ENCODE data around the gene MYLK.
"Not testable (repeated sequence)": the region's sequence is repeated elsewhere in the genome, so short reads cannot be mapped to it uniquely, and the experiment has no call there.

The MYLK gene

GRCh38 chr3:123719061-123719756 is 164.9 kb downstream of the MYLK start:
- peak; percentile 88 for DNase-seq

- no peak for DNase-seq
Measured at GRCh38 chr3:123718108-123718507, 166.0 kb downstream of the MYLK start.

GRCh38 chr3:123717451-123717850 is 166.7 kb downstream of the MYLK start:
- DNase-seq, result not testable (repeated sequence)

DNA sequence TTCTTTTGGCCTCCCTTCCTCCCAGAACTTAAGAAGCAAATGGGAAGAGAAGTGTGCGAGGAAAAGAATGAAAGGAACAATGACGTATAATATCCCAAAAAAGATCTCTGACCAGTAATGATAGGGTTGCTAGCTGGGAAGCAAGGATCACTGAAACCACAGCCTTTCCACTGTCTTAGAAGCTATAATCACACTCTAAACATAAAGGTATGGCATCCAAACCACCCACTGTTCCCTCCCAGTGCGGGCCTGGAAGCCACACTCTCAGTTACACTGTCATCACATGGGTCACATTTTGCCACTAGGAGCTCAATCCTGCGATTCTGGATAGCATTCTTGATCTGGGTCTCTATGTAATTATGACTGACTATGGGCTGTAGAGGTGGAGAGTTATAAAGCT is 167.7 kb downstream of the MYLK start:
- no peak for DNase-seq

DNA sequence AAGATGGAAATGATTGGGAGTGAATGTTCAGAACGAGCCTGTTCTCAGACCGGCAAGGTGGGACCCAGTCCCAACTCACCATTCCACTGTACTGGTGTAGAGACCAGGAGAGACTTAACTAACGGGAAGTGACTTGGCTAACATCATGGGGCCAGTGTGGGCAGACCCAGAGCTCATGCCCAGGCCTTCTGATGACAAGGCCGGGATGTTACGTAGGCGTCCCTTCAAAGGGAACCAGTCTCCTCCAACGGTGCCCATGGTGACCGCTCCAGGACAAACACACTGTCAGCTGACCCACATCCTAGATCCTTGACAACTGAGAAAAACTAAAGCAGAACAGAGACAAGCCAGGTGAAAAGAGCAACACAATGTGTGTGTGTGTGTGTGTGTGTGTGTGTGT is 170.9 kb downstream of the MYLK start:
- DNase-seq, result no peak

DNA sequence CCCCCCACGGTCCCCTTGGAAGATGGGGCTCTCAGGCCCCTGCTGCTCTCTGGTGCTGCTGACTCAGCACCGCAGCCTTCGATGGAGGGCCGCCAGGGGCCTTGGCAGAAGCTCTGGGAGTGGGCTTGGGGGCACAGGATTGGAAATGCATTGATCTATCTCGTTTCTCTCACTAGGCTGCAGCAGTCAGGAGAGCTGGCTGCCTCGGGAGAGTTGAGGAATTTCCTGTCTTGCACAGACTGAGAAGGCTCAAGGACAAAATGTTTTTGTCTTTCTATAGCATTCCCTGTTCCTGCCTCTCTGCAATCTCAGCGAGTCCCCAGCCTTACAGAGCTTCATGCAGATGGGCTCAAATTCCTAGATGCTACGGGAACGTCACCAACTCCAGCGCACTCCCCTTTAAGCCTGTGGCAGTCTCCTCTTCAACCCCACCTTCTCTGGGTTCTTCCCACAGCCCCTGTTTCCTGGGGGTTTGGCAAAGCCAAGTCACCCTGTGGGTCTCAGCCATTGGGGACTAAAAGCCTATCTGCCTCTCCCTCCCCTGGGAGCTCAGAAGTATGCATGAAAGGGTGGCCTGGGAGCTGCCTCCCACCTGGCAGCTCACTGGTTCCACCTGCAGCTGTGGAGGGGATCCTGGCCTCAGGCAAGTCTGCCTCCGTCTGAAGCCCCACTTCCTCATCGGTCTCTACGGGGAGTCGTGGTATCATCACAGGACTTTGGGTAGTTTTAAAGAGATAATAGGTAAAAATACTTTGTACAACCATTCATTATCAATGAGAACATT is 171.9 kb downstream of the MYLK start:
- no peak for DNase-seq

DNA sequence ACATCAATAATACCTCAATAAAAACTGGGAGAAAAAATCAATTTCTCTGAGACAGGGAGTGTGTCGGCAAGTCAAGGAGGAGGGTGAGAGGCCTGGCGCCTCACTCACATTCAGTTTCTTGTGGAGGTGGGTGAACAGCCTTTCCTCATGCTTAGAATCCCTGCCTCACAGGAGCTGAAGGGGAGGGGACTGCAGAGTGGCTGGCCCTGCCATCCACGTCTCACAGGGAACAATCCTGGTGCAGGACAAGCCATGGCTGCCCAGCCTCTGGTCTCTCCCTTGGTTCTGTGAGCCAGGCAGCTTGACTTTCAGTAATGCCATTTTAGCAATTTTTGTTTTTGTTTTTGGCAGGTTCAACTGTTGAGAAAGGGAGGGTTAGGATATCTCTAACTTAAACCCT is 172.8 kb downstream of the MYLK start:
- DNase-seq, result no peak

GRCh38 chr3:123708531-123708930 is 175.6 kb downstream of the MYLK start:
- DNase-seq, result no peak

DNA sequence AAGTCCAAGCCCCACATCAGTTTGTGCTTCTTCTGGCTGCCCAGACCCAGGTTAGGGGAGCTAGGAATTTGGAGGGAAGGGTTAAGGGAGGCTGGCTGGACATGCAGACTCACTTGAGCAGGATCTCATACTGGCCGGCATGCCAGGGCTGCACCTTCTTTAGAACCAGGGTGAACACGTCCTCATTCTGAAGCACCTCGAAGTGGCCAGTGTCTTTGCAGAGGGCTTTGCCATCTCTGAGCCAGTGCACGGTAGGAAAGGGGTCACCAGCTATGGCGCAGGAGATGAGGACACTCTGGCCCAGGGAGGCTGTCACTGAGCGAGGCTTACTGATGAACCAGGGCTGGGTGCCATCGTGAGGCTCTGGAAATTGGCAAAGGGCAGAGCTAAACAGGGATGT is 176.5 kb downstream of the MYLK start:
- DNase-seq, result not testable (repeated sequence)

- no peak for DNase-seq
Measured at GRCh38 chr3:123706871-123707270, 177.3 kb downstream of the MYLK start.

GRCh38 chr3:123705488-123706285 is 178.4 kb downstream of the MYLK start:
- no peak for DNase-seq

DNA sequence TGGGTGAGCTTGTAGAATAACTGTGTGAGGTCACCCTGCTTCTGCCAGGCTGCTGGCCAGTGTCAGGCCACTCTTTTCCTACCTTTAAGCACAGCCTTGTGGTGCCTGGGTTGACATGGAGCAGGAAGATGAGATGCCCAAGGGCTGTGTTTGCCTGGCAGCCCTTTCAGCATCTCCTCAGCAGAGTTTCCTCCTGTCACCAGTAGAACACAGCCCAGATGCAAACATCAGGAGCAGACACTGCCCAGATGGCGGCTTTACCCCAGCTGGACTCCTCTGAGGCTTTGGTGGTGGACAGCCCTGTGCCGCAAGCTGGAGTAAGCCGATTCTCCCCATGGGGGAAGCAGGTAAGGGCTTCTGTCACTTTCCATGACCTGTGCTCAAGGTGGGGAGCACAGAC is 180.5 kb downstream of the MYLK start:
- DNase-seq, result not testable (repeated sequence)

GRCh38 chr3:123702720-123703119 is 181.4 kb downstream of the MYLK start:
- no peak for DNase-seq

- peak; percentile 91 for DNase-seq
Measured at GRCh38 chr3:123702057-123702456, 182.1 kb downstream of the MYLK start.

DNA sequence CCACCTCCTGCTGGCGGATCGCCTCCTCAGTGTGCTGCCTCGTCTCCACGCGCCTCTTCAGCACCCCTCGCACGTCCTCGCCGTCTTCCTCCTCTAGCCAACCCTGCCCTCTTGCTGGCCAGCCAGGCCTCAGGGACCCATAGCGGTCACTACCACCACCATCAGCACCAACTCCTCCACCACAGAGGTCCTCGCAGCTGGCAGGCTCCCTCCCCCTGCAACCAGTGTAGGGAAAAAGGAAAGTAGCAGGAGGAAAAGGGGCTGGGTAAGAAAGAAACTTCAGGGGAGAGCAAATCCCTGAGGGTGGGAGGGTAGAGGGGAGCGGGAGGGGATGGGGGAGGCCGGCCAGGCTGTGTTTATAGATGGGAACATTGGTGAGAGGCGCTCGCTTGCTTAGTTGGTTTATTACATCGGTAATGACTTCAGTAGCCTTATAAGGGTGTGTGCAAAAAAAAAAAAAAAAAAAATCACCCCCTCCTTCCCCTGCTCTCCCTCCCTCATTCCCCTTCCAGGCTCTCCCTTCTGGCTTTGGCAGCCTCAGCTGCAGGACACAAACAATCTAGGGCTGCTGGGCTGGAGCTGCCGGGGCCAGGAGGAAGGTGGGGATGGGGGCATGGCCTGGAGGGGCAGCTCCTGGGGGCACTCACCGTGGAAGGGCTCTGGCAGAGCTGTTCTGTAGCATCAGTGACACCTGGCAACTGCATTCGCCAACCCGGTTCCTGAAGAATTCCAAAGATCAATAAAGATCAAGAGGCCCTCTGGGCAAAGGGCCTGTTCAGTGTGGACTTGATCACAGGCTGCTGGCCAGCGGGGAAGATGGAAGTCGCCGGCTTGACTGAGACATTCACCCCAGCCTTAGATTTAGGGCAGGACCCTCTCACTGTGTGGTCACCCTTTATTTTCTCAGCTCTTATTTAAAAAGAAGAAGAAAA is 183.1 kb downstream of the MYLK start:
- no peak for DNase-seq

DNA sequence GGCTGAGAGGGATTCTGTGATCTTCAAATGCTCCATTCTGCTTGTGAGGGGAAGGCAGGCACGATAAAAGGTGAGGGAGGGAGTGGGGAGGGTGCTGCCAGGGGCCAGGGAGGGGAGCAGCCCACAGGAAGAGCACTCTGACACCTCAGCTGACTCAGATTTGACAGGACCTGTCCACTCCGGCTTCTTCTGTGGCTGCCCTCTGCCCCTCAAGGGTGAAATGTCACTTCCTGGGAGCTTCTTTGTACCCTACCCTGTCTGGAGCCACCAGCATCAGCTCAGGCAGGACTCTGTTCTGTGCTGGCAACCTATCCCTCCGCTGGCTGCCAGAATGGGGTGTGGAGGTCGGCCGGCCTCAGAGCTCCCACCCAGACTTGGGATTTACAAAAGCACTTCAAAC is 185.3 kb downstream of the MYLK start:
- DNase-seq, result no peak

- no peak for DNase-seq
Measured at GRCh38 chr3:123696808-123697207, 187.3 kb downstream of the MYLK start.

- DNase-seq, result no peak
Measured at GRCh38 chr3:123695731-123696640, 188.1 kb downstream of the MYLK start.

- DNase-seq, result peak; percentile 60
Measured at GRCh38 chr3:123695152-123695551, 189.0 kb downstream of the MYLK start.

- no peak for DNase-seq
Measured at GRCh38 chr3:123694366-123695087, 189.6 kb downstream of the MYLK start.

Measured in islet precursor cell (in vitro differentiated cells).